Activated T-helper 1 cell treated with anti-CD3 and anti-CD28 coated beads, Interleukin-12 subunit alpha, Interleukin-12 subunit beta, Interleukin-2, Interleukin-4 antibody, amounts not matched to agents 30 ng/mL and 10 ng/mL and 1 ng/mL, durations not matched to agents 14 hours and 24 hours and 36 hours (primary cell): ENCODE data around the gene ATP8B4. TPM values are rescaled to one million over a fixed set of nuclear protein-coding genes. Genes with fewer than 3 reads are reported as not detected.
"Not testable (repeated sequence)": the region's sequence is repeated elsewhere in the genome, so short reads cannot be mapped to it uniquely, and the experiment has no call there.

Source experiments
- DNase-seq: peaks from one replicate; pipeline ENCODE4 v3.0.0; 2021; ENCODE audit warnings: low spot score
- H3K27ac Mint-ChIP-seq: one replicate; pipeline ENCODE4 v1.8.0; 2021; ENCODE audit warnings: mild to moderate bottlenecking, mixed read lengths
- H3K27me3 Mint-ChIP-seq: one replicate; pipeline ENCODE4 v1.8.0; 2022; ENCODE audit warnings: mild to moderate bottlenecking, moderate library complexity, mixed read lengths; ENCODE audit not compliant: insufficient read depth
- H3K36me3 Mint-ChIP-seq: one replicate; pipeline ENCODE4 v1.8.0; 2021; ENCODE audit warnings: low read depth, mixed read lengths
- H3K4me1 Mint-ChIP-seq: one replicate; pipeline ENCODE4 v1.8.0; 2021; ENCODE audit warnings: low read depth, mixed read lengths
- H3K4me3 Mint-ChIP-seq: one replicate; pipeline ENCODE4 v1.8.0; 2021; ENCODE audit warnings: mild to moderate bottlenecking, moderate library complexity, mixed read lengths
- H3K9me3 Mint-ChIP-seq: one replicate; pipeline ENCODE4 v1.8.0; 2021; ENCODE audit warnings: mixed read lengths
- intact Hi-C: fragments of 100-400 bp; cut with micrococcal nuclease; formaldehyde crosslinking; loops from one replicate; pipeline ENCODE4 v1.15.1; 2024
- total RNA-seq: library from RNA; stranded (reverse); gene quantifications from 2 replicates; pipeline ENCODE4 v1.2.3, GENCODE V29; 2022

ATP8B4 gene, protein sequence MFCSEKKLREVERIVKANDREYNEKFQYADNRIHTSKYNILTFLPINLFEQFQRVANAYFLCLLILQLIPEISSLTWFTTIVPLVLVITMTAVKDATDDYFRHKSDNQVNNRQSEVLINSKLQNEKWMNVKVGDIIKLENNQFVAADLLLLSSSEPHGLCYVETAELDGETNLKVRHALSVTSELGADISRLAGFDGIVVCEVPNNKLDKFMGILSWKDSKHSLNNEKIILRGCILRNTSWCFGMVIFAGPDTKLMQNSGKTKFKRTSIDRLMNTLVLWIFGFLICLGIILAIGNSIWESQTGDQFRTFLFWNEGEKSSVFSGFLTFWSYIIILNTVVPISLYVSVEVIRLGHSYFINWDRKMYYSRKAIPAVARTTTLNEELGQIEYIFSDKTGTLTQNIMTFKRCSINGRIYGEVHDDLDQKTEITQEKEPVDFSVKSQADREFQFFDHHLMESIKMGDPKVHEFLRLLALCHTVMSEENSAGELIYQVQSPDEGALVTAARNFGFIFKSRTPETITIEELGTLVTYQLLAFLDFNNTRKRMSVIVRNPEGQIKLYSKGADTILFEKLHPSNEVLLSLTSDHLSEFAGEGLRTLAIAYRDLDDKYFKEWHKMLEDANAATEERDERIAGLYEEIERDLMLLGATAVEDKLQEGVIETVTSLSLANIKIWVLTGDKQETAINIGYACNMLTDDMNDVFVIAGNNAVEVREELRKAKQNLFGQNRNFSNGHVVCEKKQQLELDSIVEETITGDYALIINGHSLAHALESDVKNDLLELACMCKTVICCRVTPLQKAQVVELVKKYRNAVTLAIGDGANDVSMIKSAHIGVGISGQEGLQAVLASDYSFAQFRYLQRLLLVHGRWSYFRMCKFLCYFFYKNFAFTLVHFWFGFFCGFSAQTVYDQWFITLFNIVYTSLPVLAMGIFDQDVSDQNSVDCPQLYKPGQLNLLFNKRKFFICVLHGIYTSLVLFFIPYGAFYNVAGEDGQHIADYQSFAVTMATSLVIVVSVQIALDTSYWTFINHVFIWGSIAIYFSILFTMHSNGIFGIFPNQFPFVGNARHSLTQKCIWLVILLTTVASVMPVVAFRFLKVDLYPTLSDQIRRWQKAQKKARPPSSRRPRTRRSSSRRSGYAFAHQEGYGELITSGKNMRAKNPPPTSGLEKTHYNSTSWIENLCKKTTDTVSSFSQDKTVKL
- 49.7 and 52.9 TPM in 2 replicates for total RNA-seq

DNA sequence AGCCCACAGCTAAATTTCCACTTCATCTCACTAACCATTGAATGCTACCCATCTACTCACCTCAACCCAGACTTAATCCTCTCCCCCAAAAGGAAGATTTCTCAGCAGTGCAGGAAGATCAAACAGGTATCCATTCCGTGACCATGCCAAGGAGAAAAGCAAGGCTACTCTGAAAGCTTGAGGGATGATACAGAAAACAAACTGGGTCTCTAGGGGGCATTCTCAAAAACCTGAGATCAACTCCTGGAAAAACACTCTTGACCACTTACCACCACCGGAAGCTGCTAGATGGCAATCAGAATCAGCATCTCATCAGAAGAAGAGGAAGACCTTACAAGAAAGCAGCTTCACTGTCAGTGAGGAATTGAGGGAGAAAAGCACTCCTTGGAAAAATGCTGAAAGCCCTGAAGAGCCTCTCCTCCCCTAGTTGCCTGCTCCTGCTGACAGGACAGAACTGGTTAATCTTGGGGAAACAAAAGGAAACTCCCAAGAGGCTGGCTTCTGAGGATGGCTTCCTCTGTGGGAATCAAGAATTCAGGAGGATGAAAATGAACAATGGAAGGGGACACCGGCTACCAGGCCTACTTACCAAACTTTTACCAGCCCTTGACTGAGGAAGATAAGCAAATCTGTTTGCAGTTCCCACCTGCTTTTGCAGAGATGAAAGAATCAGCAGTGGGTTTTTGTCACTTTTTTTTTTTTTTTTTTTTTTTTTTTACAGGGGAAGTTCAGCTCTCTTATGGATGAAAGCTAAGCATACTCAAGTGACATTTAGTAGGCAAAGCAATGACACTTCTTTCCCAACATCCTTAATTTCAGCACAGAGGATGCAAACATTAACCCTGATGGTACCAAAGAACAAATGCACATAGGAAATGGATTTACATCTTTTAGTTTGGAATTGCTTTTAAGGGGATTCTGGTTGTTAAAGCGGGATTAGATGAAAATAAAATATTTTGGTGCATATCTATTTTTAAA is at the start of gene ATP8B4:
Gene ATP8B4, minus strand, starts transcription at position 171 of the 978 bp plus-strand sequence. CDS start 12,267 bp downstream, outside the sequence.
- H3K36me3 Mint-ChIP-seq: peaks cover 45% of the 10 kb centered on the region
- peak within 1 kb of the TSS; percentile 95 for H3K27ac Mint-ChIP-seq
- DNase-seq: no peak
- H3K4me1 Mint-ChIP-seq: peaks cover 65% of the 10 kb centered on the region
- no peaks in the 10 kb centered on the region for H3K27me3 Mint-ChIP-seq
- H3K4me3 Mint-ChIP-seq: peak within 1 kb of the TSS; percentile 94
- peaks cover 18% of the 10 kb centered on the region for H3K9me3 Mint-ChIP-seq
- intact Hi-C loops: loop anchor here (1.0 kb wide), 2 partner anchors 12 to 15 kb away; no protein-coding TSS in a partner anchor

DNA sequence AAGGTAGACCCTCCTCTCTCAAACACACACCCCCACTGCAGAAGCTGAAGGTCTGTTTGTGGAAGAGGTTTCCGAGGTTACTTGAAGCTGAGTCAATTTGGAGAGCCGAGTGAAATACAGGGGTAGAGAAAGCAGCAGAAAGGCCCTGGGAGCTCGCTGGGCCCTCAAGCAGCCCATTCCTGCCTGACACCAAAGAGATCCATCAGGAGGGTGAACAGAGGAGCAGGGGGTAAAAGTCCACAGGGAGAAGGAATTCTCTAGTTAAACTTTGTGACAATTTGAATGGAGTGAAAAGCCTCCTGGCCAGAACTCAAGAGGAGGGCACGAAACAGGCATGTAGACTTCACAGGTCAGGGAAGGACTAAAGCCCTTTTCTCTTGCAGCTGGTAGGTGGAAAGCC is 49.3 kb upstream of the ATP8B4 start:
- no peak overlapping the region for H3K4me3 Mint-ChIP-seq
- H3K9me3 Mint-ChIP-seq: peaks cover 12% of the 10 kb centered on the region
- no peaks in the 10 kb centered on the region for H3K27me3 Mint-ChIP-seq
- no peak overlapping the region for H3K27ac Mint-ChIP-seq
- peaks cover 29% of the 10 kb centered on the region for H3K36me3 Mint-ChIP-seq
- H3K4me1 Mint-ChIP-seq: peaks cover 24% of the 10 kb centered on the region
- DNase-seq: no peak
- intact Hi-C loops: no loop called here

DNA sequence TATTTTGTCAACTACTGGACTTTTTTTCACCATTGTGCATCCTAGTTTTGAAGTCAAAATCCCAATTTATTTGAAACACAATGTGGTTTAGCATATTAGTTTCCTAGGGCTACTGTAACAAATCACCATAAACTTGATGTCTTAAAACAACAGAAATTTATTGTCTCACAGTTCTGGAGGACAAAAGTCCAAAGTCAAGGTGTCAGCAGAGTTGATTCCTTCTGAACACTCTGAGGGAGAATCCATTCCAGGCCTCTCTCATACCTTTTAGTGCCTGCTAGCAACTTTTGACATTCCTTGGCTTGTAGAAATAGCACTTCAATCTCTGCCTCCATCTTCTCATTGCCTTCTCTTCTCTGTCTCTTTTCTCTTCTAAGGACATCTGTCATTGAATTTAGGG is 48.1 kb upstream of the ATP8B4 start:
- no peak for DNase-seq
- Mint-ChIP-seq H3K27ac (no peak overlapping the region), H3K36me3 (peaks cover 33% of the 10 kb centered on the region), H3K27me3 (peaks cover 4% of the 10 kb centered on the region), H3K4me1 (peaks cover 24% of the 10 kb centered on the region), H3K4me3 (no peak overlapping the region), H3K9me3 (peaks cover 19% of the 10 kb centered on the region)
- intact Hi-C loops: no loop called here

DNA sequence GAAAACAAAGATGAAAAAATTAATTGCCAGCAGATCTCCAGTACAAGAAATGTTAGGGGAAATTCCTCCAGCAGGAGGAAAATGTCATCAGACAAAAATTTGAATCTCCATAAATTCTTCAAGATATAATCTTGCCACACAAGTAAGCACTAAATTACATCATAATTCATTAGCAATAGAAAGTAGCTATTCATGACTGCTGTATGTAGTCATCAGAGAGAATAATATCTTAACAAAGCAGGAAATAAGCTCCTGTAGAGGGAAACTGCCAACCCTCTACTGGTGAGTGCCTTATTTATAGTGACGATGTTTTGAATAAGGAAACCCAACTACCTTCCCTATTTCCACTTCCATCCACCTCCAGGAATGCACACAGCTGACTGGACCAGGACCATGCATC is 47.2 kb upstream of the ATP8B4 start:
- DNase-seq: no peak
- peaks cover 18% of the 10 kb centered on the region for H3K4me1 Mint-ChIP-seq
- peaks cover 12% of the 10 kb centered on the region for H3K9me3 Mint-ChIP-seq
- no peak overlapping the region for H3K27ac Mint-ChIP-seq
- peaks cover 27% of the 10 kb centered on the region for H3K36me3 Mint-ChIP-seq
- H3K4me3 Mint-ChIP-seq: no peak overlapping the region
- intact Hi-C loops: no loop called here
- peaks cover 4% of the 10 kb centered on the region for H3K27me3 Mint-ChIP-seq

DNA sequence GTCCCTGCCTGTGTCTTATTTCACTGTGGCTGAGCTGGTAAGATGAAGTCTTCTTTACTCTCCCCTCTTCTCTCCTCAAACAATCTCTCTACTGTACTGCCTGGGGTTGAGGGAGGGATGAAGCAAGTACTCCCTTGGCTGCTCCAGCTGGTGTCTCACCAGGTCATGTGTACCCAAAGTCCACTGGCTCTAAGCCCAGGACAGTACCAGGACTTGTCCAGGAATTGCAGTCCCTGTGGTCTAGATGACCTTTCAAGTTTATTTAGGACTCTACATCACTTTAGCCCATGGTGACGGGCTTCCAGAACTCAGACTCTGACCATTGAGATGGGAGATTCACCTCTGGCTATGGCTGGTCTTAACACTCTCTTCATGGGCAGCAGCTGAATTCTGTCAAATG is 45.4 kb upstream of the ATP8B4 start:
- no peak overlapping the region for H3K27ac Mint-ChIP-seq
- peaks cover 6% of the 10 kb centered on the region for H3K27me3 Mint-ChIP-seq
- peaks cover 22% of the 10 kb centered on the region for H3K36me3 Mint-ChIP-seq
- peaks cover 14% of the 10 kb centered on the region for H3K4me1 Mint-ChIP-seq
- H3K9me3 Mint-ChIP-seq: peaks cover 21% of the 10 kb centered on the region
- no peak for DNase-seq
- no peak overlapping the region for H3K4me3 Mint-ChIP-seq
- intact Hi-C loops: no loop called here

DNA sequence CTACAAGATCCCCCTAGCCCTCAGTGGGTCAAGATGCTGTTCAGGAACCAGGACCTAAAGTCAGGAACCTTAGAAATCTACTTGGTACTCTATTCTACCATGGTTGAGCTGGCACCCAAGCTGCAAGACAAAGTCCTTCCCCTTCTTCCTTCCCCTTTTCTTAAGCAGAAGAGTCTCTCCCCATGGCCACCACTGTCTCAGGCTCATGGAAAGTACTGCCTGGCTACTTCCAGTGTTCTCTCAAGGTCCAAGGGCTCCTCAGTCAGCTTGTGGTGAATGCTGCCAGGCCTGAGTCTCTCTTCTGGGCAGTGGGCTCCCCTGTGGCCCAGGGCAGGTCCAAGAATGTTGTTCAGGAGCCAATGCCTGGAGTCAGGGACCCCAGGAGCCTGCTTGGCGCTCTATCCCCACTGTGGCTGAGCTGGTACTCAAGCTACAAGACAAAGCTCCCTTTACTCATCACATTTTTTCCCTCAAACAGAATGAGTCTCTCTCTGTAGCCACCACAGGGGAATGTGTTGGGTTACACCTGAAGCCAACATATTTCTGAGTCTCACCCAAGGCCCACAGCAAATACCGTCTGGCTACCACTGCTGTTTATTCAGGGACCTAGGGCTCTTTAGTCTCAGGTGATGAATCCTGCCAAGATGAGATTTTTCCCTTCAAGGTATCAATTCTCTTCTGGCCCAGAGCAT is 44.8 kb upstream of the ATP8B4 start:
- H3K27ac Mint-ChIP-seq: no peak overlapping the region
- no peak for DNase-seq
- peaks cover 18% of the 10 kb centered on the region for H3K36me3 Mint-ChIP-seq
- peaks cover 14% of the 10 kb centered on the region for H3K4me1 Mint-ChIP-seq
- peaks cover 6% of the 10 kb centered on the region for H3K27me3 Mint-ChIP-seq
- peaks cover 22% of the 10 kb centered on the region for H3K9me3 Mint-ChIP-seq
- H3K4me3 Mint-ChIP-seq: no peak overlapping the region
- intact Hi-C loops: no loop called here

DNA sequence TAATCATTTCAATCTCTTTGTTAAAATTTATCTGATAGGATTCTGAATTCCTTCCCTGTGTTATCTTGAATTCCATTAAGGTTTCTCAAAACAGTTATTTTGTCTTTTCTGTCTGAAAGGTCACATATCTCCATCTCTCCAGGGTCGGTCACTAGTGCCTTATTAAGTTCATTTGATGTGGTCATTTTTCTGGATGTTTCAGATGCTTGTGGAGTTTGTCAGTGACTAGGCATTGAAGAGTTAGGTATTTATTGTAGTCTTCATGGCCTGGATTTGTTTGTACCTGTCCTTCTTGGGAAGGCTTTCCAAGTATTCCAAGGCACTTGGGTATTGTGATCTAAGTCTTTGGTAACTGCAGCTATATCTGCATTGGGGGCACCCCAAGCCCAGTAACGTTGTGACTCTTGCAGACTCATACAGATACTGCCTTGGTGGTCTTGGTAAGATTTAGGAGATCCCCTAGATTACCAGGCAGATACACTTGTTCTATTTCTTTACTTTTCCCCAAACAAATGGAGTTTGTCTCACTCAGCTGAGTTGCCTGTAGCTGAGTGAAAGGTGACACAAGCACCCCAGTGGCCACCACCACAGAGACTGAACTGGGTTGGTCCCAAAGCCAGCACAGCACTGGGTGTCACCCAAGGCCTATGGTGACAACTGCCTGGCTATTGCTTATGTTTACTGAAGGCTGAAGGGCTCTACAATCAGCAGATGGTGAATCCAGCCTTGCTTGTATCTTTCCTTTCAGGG is 44.1 kb upstream of the ATP8B4 start:
- H3K4me3 Mint-ChIP-seq: no peak overlapping the region
- peaks cover 25% of the 10 kb centered on the region for H3K9me3 Mint-ChIP-seq
- no peak overlapping the region for H3K27ac Mint-ChIP-seq

DNA sequence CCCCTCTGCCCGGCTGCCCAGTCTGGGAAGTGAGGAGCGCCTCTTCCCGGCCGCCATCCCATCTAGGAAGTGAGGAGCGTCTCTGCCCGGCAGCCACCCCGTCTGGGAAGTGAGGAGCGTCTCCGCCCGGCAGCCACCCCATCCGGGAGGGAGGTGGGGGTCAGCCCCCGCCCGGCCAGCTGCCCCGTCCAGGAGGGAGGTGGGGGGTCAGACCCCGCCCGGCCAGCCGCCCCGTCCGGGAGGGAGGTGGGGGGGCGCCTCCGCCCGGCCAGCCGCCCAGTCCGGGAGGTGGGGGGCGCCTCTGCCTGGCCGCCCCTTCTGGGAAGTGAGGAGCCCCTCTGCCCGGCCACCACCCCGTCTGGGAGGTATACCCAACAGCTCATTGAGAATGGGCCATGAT is 39.2 kb upstream of the ATP8B4 start:
- intact Hi-C loops, H3K36me3 Mint-ChIP-seq, H3K4me1 Mint-ChIP-seq: not testable (repeated sequence)

More for the DNA sequence above, 44.1 kb upstream of the ATP8B4 start:
- intact Hi-C loops: no loop called here
- peaks cover 18% of the 10 kb centered on the region for H3K36me3 Mint-ChIP-seq
- peaks cover 6% of the 10 kb centered on the region for H3K27me3 Mint-ChIP-seq
- peaks cover 14% of the 10 kb centered on the region for H3K4me1 Mint-ChIP-seq
- no peak for DNase-seq

DNA sequence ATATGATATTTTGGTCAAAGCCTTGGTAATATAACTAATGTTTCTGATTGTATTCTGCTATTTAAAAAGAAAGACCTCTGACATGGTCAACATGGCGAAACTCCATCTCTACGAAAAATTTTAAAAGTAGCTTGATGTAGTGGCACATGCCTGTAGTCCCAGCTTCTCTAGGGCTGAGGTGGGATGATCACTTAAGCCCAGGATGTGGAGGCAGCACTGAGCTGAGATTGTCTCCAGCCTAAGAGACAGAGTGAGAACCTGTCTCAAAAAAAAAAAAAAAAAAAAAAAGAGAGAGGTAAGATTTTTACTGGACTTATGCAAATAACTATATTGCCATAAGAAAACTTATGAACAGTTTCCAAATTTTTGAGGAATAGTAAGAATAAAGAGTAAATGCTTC is 32.4 kb upstream of the ATP8B4 start:
- H3K9me3 Mint-ChIP-seq: no peaks in the 10 kb centered on the region
- H3K4me1 Mint-ChIP-seq: peaks cover 26% of the 10 kb centered on the region
- H3K36me3 Mint-ChIP-seq: peaks cover 4% of the 10 kb centered on the region
- no peak overlapping the region for H3K27ac Mint-ChIP-seq
- no peaks in the 10 kb centered on the region for H3K27me3 Mint-ChIP-seq
- intact Hi-C loops: loop anchor here (2.0 kb wide), 1 partner anchor 31 kb away; the partner anchor contains the start of gene SLC27A2
- no peak for DNase-seq
- no peak overlapping the region for H3K4me3 Mint-ChIP-seq

More for the DNA sequence above, 39.2 kb upstream of the ATP8B4 start:
- H3K4me3 Mint-ChIP-seq, H3K27me3 Mint-ChIP-seq, H3K27ac Mint-ChIP-seq, DNase-seq: not testable (repeated sequence)
- H3K9me3 Mint-ChIP-seq: peaks cover 36% of the 10 kb centered on the region

DNA sequence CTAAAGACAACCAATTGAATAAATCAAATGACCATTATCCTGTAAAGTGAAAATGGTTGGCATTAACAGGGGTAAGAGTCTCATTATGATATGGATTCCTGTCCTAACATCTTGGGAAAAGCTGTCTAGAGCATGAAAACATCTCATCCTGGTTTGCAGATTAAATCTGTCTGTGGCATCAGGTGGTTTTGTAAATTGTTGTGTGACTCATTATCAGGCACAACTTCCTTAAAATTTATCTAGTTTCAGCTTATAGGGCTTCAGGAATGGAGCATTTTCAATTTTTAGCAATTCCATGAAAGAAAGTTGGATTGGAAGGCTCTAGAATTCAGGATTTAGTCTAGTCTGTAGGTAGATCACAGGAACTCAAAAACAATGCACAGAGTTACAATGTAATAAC is 31.8 kb upstream of the ATP8B4 start:
- no peak for DNase-seq
- Mint-ChIP-seq H3K27me3 (no peaks in the 10 kb centered on the region), H3K9me3 (no peaks in the 10 kb centered on the region), H3K4me3 (no peak overlapping the region), H3K4me1 (peaks cover 29% of the 10 kb centered on the region), H3K27ac (no peak overlapping the region), H3K36me3 (peaks cover 4% of the 10 kb centered on the region)
- intact Hi-C loops: loop anchor here (2.0 kb wide), 1 partner anchor 32 kb away; the partner anchor contains the start of gene SLC27A2

DNA sequence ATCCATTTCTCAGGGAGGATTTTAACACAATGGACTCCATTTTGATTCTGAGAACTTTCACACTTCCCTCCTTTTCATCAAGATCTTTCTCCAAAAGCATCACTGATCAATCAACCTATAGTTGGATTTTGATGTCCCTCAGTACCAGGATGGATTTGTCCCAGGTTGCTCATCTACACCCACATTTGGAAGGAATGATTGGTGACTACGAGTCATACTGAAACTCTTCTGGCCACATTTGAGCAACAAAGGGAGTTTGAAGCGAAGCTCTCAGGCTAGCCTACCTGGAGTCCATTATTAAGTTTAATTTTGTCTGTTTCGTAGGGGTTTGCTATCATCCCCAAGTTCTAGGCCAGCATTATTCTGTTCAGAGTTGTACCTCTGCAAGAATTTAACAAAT is 31.3 kb upstream of the ATP8B4 start:
- Mint-ChIP-seq H3K27ac (no peak overlapping the region), H3K9me3 (no peaks in the 10 kb centered on the region), H3K36me3 (peaks cover 4% of the 10 kb centered on the region), H3K4me3 (no peak overlapping the region), H3K27me3 (no peaks in the 10 kb centered on the region), H3K4me1 (peaks cover 34% of the 10 kb centered on the region)
- intact Hi-C loops: loop anchor here (2.0 kb wide), 1 partner anchor 32 kb away; the partner anchor contains the start of gene SLC27A2
- no peak for DNase-seq
